HepG2 (cell line): ENCODE data around the gene SLC25A17. TPM values are rescaled to one million over a fixed set of nuclear protein-coding genes. Genes with fewer than 3 reads are reported as not detected.

Experiments
- ATF1 ChIP-seq: IDR thresholded peaks from 2 replicates; pipeline ENCODE4 v1.6.1; 2016; ENCODE audit warnings: mild to moderate bottlenecking, control low read depth
- CCDC6 ChIP-seq: sonication (generic); formaldehyde crosslinking; IDR thresholded peaks from 2 replicates; pipeline ENCODE4 v1.8.1; 2022; ENCODE audit warnings: mild to moderate bottlenecking, missing genetic modification reagents, moderate library complexity
- DNMT1 ChIP-seq: sonication (generic); formaldehyde crosslinking; IDR thresholded peaks from 2 replicates; pipeline ENCODE4 v1.5.1; 2020; ENCODE audit warnings: mild to moderate bottlenecking, missing genetic modification reagents
- GLMP ChIP-seq: sonication (generic); formaldehyde crosslinking; IDR thresholded peaks from 2 replicates; pipeline ENCODE4 v1.9.0; 2021; ENCODE audit warnings: missing genetic modification reagents, mild to moderate bottlenecking, borderline replicate concordance
- GPN1 ChIP-seq: sonication (generic); formaldehyde crosslinking; IDR thresholded peaks from 2 replicates; pipeline ENCODE4 v1.5.1; 2020; ENCODE audit warnings: missing genetic modification reagents, borderline replicate concordance
- GRHL1 ChIP-seq: sonication (generic); formaldehyde crosslinking; conservative IDR thresholded peaks from 2 replicates; pipeline ENCODE4 v1.8.0; 2022; ENCODE audit warnings: missing genetic modification reagents
- HDAC6 ChIP-seq: fragments of 200-600 bp; sonication (generic); IDR thresholded peaks from 2 replicates; pipeline ENCODE4 v1.7.0; 2017; ENCODE audit warnings: mild to moderate bottlenecking, antibody characterized with exemption, low read length, low read depth
- MTF2 ChIP-seq: sonication (generic); formaldehyde crosslinking; IDR thresholded peaks from 2 replicates; pipeline ENCODE4 v1.5.0; 2020; ENCODE audit warnings: missing genetic modification reagents, borderline replicate concordance
- NFATC3 ChIP-seq: sonication (generic); formaldehyde crosslinking; IDR thresholded peaks from 2 replicates; pipeline ENCODE4 v1.5.1; 2020; ENCODE audit warnings: mild to moderate bottlenecking, missing genetic modification reagents
- PITX1 ChIP-seq: sonication (generic); formaldehyde crosslinking; IDR thresholded peaks from 2 replicates; pipeline ENCODE4 v1.5.1; 2020; ENCODE audit warnings: mild to moderate bottlenecking, missing genetic modification reagents
- ZBTB8A ChIP-seq: sonication (generic); formaldehyde crosslinking; IDR thresholded peaks from 2 replicates; pipeline ENCODE4 v1.4.0; 2020; ENCODE audit warnings: mild to moderate bottlenecking, low read depth, missing genetic modification reagents, borderline replicate concordance
- ZNF138 ChIP-seq: sonication (generic); formaldehyde crosslinking; IDR thresholded peaks from 2 replicates; pipeline ENCODE4 v1.5.0; 2020; ENCODE audit warnings: mild to moderate bottlenecking, low read depth, missing genetic modification reagents
- ZNF276 ChIP-seq: sonication (generic); formaldehyde crosslinking; IDR thresholded peaks from 2 replicates; pipeline ENCODE4 v1.4.0; 2020; ENCODE audit warnings: mild to moderate bottlenecking, low read depth, missing genetic modification reagents
- ZNF850 ChIP-seq: sonication (generic); formaldehyde crosslinking; conservative IDR thresholded peaks from 2 replicates; pipeline ENCODE4 v1.9.0; 2021; ENCODE audit warnings: mild to moderate bottlenecking, missing genetic modification reagents
- polyA plus RNA-seq, 8 experiments: library from polyadenylated mRNA; depleted of rRNA in 3 of 8; stranded (reverse) in 7 of 8; unstranded in 1 of 8; fragments of >200 nt; fragmentation: Illumina TruSeq in 4 of 8; extraction: Trizol in 4 of 8; gene quantifications; 2 replicates each; pipeline versions ENCODE4 v1.2.1 to v1.2.3, GENCODE V29; 2011 to 2016; ENCODE audit warnings: low read depth in 4 of 8, missing spikeins in 1 of 8, mixed read lengths in 1 of 8; ENCODE audit not compliant: insufficient read depth in 1 of 8
- total RNA-seq, 5 experiments: library from RNA; depleted of rRNA; stranded (reverse); fragments of >200 nt; fragmentation: Illumina TruSeq; extraction: Trizol; gene quantifications; 2 replicates each; pipeline ENCODE4 v1.2.3, GENCODE V29; 2016; ENCODE audit warnings: low read depth in 1 of 5
- TF ChIP-seq, protein P1 (sequence below): sonication (generic); formaldehyde crosslinking; IDR thresholded peaks from 2 replicates; pipeline ENCODE4 v1.4.0; 2020; ENCODE audit warnings: missing genetic modification reagents
- TF ChIP-seq, protein P2 (sequence below): sonication (generic); formaldehyde crosslinking; IDR thresholded peaks from 2 replicates; pipeline ENCODE4 v1.9.0; 2021; ENCODE audit warnings: missing genetic modification reagents, borderline replicate concordance

Gene SLC25A17
- total and polyA plus RNA-seq, 2 of the 13 experiments (the other 11 are each of a cell fraction or from before 2014, with no cell fraction given) = 15.7 to 27.9 TPM

DNA sequence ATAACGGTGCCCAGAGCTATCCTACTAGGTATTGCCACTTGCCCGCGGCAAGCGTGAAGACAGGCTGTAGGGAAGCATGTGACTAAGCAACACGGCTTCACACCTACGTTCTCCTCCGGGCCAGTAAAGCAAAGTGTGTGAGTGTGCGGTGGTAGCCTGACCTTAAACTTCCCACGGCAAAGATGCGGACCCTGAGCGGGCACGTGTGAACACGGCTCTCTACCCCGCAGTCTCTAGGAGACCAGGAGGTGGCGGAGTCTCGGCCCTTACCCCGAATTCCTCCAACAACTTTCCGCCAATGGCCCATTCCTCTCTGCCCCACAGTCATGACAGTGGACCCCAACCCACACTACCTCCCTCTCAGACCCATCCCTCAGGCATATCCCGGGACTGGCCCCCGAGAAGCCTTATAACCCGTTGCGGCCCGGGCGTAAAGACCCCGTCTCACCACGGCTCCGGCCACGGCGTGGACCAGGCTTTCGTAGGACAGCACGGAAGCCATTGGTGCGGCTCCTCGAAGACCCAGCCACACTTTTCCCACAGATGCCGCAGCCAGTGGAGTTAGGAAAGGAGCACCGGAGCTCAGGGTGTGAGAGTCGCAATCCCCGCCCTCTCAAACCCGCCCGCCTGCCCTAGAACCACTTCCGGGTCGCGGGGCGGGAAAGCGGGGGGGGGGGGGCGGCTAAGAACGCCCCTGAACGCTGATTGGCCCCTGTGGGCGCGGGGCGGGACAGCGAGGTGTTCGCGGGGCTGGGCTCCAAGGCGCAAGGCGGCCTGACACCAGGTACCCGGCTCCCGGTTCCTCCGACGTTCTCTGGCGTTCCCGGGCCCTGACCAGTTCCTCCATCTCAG is at the start of gene SLC25A17 (continued):
- TF ChIP-seq ZNF138 (CRISPR knock-in tag) (0 out of 2 replicates have a peak, but pooled peaks have one; percentile 33), ZNF850 (no peak), ZNF276 (no peak), NFATC3 (CRISPR knock-in tag) (no peak), GRHL1 (CRISPR knock-in tag) (no peak), MTF2 (CRISPR knock-in tag) (no peak), CCDC6 (CRISPR knock-in tag) (no peak), ZBTB8A (CRISPR knock-in tag) (no peak), GLMP (CRISPR knock-in tag) (no peak), HDAC6 (no peak), GPN1 (CRISPR knock-in tag) (no peak), DNMT1 (no peak), ATF1 (no peak), PITX1 (CRISPR knock-in tag) (peak; percentile 26; the same call in 1 of the 2 replicates)
- TF ChIP-seq, protein P1, sequence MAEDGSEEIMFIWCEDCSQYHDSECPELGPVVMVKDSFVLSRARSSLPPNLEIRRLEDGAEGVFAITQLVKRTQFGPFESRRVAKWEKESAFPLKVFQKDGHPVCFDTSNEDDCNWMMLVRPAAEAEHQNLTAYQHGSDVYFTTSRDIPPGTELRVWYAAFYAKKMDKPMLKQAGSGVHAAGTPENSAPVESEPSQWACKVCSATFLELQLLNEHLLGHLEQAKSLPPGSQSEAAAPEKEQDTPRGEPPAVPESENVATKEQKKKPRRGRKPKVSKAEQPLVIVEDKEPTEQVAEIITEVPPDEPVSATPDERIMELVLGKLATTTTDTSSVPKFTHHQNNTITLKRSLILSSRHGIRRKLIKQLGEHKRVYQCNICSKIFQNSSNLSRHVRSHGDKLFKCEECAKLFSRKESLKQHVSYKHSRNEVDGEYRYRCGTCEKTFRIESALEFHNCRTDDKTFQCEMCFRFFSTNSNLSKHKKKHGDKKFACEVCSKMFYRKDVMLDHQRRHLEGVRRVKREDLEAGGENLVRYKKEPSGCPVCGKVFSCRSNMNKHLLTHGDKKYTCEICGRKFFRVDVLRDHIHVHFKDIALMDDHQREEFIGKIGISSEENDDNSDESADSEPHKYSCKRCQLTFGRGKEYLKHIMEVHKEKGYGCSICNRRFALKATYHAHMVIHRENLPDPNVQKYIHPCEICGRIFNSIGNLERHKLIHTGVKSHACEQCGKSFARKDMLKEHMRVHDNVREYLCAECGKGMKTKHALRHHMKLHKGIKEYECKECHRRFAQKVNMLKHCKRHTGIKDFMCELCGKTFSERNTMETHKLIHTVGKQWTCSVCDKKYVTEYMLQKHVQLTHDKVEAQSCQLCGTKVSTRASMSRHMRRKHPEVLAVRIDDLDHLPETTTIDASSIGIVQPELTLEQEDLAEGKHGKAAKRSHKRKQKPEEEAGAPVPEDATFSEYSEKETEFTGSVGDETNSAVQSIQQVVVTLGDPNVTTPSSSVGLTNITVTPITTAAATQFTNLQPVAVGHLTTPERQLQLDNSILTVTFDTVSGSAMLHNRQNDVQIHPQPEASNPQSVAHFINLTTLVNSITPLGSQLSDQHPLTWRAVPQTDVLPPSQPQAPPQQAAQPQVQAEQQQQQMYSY (CRISPR knock-in tag) = no peak
- TF ChIP-seq, protein P2, sequence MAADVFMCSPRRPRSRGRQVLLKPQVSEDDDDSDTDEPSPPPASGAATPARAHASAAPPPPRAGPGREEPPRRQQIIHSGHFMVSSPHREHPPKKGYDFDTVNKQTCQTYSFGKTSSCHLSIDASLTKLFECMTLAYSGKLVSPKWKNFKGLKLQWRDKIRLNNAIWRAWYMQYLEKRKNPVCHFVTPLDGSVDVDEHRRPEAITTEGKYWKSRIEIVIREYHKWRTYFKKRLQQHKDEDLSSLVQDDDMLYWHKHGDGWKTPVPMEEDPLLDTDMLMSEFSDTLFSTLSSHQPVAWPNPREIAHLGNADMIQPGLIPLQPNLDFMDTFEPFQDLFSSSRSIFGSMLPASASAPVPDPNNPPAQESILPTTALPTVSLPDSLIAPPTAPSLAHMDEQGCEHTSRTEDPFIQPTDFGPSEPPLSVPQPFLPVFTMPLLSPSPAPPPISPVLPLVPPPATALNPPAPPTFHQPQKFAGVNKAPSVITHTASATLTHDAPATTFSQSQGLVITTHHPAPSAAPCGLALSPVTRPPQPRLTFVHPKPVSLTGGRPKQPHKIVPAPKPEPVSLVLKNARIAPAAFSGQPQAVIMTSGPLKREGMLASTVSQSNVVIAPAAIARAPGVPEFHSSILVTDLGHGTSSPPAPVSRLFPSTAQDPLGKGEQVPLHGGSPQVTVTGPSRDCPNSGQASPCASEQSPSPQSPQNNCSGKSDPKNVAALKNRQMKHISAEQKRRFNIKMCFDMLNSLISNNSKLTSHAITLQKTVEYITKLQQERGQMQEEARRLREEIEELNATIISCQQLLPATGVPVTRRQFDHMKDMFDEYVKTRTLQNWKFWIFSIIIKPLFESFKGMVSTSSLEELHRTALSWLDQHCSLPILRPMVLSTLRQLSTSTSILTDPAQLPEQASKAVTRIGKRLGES (CRISPR knock-in tag) = no peak
